Transverse colon (tissue), 3 donors: ENCODE data around the gene SLC41A2.

Experiments
- EP300 ChIP-seq: sonication (generic); formaldehyde crosslinking; IDR thresholded peaks from one replicate; pipeline ENCODE4 v1.6.1; 2017; ENCODE audit warnings: antibody characterized with exemption, low read depth
- POLR2A ChIP-seq: fragments of 450-650 bp; IDR thresholded peaks from one replicate; pipeline ENCODE4 v1.6.1; 2016; ENCODE audit warnings: antibody characterized with exemption, mild to moderate bottlenecking, moderate library complexity
- TF ChIP-seq, protein P1 (sequence below), 5 experiments: fragments of 200-600 bp in 3 of 5; fragments of 450-650 bp in 2 of 5; sonication (generic) in 3 of 5; IDR thresholded peaks; 1 replicate in 2 of 5; 2 replicates in 3 of 5; pipeline ENCODE4 v1.5.1; 2016 to 2017; ENCODE audit warnings: antibody characterized with exemption in 5 of 5, inconsistent platforms in 3 of 5, mild to moderate bottlenecking in 2 of 5, moderate library complexity in 1 of 5

DNA sequence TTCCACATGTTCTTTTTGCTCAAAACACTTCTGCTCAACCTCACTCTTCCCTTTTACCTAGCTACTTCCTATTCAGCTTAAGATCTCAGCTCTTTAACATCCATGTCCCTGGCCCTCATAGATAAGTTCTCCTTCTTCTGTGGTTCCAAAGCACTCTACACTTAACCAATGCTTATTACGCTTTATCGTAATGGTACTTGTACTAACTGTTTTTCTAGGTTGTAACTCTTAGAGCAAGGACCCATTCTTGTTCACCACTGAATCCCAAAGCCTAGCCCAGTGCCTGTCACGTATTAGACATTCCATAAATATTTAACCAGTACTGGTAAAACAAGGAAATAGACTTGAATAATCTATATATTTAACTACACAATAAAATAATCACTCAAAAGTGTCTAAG, 5.3 kb downstream of the SLC41A2 start:
- TF ChIP-seq, protein P1, sequence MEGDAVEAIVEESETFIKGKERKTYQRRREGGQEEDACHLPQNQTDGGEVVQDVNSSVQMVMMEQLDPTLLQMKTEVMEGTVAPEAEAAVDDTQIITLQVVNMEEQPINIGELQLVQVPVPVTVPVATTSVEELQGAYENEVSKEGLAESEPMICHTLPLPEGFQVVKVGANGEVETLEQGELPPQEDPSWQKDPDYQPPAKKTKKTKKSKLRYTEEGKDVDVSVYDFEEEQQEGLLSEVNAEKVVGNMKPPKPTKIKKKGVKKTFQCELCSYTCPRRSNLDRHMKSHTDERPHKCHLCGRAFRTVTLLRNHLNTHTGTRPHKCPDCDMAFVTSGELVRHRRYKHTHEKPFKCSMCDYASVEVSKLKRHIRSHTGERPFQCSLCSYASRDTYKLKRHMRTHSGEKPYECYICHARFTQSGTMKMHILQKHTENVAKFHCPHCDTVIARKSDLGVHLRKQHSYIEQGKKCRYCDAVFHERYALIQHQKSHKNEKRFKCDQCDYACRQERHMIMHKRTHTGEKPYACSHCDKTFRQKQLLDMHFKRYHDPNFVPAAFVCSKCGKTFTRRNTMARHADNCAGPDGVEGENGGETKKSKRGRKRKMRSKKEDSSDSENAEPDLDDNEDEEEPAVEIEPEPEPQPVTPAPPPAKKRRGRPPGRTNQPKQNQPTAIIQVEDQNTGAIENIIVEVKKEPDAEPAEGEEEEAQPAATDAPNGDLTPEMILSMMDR (IDR thresholded peaks at IDR 0.05), result no peak
- TF ChIP-seq POLR2A (no peak), EP300 (no peak)
